HG02943 (cell line): Measurements from ENCODE around the gene TANC2.
"Not testable (repeated sequence)": the region's sequence is repeated elsewhere in the genome, so short reads cannot be mapped to it uniquely, and the experiment has no call there.

Experiments
- ATAC-seq: cut with Tn5 transposase; IDR thresholded peaks from one replicate; pipeline ENCODE4 v1.9.1; 2021; ENCODE audit warnings: mild to moderate bottlenecking, low read depth, moderate library complexity; ENCODE audit not compliant: unreplicated experiment

The TANC2 gene

DNA sequence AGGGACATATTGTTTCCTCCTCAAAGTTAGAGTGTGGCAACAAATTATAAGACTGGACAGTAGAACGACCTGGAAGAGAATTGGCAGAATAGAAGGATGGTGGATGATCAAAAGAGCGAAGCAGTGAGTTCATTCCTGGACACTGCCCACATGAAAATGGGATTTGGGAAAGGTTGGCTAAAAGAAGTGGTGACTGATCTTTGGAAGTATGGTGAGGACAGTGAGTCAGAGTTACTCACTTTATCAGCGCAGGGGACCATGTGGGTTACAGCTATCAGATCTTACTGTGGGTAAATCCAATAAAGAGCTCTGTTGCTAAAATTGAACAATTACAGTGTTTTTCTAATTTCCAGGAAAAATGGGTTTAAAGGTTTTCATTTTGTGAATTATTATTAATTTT, 2.7 kb upstream of the TANC2 start:
- no peak for ATAC-seq

DNA sequence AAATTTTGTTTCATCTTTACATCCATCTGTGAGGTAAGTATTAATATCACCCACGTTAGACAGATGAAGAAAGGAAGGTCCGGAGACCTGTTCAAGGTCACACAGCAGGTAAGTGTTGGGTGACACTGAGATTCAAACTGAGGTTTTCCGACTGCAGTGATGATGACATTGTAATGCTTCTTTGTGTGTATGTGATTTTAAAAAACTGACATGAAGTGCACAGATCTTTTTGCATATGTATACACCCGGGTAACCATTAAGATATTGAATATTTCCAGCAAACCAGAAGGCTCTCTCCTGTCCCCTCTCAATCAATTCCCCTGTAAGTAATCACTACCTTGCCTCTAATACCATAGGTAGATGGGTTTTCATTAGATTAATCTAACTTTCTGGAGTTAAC, 1.5 kb upstream of the TANC2 start:
- no peak for ATAC-seq

DNA sequence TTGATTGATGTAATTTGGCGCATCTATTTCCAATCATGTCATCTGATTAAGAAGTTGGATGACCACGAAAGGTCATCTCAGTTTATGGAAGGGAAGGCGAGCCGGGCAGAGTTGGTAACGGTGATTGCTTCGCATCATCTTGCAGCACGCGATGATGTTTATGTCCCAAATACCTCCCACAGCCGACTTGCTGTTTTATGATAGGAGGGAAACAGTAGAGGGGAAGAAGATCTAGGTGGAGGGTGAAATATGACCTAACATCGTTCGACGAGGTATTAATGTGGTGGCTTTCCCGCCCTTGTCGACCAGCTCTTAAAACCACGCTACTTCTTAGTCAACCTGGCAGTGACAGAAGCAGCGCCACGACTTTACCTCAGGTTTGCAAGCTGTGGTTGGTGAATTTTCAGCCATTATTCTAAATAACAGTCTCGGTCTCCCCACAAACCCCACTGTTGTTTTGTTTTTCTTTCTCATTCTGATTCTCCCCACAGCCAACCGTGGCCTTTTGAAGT, 805 bp upstream of the TANC2 start:
- ATAC-seq: no peak

DNA sequence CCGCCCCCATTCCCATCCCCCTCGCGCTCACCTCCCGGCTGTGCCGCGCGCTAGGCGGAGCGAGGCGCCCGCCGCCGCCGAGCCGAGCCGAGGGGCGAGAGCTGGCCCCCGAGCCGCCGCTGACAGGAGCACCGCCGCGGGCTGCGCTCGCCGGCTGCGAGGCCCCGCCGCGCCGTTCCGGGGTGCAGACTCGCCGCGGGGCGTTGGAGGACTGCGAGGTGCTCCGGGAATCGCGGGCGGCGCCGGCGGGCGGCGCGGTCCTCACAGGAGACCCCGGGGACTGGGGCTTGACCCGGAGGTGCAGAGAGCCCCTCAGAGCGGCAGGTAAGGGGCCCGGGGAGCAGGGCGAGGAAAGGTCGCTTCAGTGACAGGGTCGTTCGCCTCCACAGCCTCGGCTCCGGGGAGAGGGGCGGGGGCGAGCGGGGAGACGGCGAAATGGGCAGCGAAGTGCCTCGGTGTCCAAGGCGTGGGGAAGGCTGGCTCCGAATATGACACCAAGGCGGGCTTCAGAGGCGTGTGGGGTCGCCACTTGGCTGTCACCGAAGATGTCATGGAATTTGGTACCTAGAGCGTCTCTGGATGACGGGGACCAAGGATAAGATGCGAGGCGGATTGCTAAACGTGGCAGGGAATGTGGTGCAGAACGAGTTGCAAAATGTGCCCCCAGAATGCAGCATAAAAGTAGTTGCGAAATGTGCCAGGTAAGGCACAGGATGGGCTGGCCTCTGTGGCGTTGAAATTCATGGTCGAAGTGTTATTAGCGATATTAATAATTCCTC, 580 bp downstream of the TANC2 start:
- ATAC-seq: peak; percentile 7

DNA sequence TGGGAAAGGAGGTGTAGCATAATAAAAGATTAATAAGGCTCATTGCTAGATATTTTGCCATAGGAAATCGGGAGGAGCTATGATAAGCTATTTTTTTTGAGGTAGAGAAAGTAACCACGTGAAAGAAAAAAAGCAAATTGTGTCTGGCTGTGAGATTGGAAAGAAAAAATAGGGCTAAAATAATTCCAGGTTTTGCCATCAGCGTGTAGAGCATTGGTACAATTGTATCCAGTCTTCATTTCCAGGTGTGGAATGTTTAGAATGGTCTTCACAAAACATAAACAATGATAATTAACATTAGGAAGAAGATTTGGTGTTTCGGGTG, 1.1 kb downstream of the TANC2 start:
- ATAC-seq: no peak

DNA sequence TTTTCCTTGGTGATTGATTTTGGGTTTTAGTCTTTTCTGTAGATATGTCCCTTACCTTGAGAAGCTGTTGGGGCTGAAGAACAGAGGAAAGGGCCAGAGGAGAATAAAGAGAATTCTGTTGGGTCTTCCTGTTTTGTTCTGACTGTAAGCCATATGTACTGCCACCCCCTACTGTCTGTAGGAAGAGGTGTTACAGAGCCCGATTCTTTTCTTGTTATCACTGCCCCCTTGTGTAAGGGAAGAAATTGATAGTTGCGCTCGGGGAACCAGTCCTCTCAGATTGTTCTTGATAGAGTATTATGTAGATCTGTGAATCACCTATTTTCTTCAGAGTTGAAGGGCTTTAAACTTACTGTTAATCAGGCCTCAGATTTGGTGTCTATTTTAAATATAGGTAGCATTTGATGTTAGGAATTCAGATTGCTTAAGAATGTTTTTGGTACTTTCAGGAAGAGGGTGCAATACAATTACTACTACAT, 2.4 kb downstream of the TANC2 start:
- ATAC-seq: peak; percentile 73

DNA sequence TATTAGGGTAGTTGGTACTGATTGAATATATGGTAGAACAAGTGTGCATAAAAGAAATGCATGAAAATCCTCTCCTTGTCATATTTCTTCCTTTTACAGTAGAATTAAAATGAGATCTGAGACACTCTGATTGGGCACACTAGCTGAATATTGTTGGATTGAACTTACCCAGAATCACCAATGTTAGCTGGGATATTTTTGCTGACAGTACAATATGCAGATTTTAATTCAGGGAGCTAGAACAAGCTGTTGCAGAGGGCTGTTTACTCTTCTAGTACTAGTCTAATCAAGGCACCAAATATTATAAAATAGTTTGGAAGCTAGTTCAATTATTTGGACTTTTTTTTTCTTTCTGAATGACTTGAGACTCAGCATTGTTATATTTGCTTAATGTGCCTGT, 4.6 kb downstream of the TANC2 start:
- no peak for ATAC-seq

DNA sequence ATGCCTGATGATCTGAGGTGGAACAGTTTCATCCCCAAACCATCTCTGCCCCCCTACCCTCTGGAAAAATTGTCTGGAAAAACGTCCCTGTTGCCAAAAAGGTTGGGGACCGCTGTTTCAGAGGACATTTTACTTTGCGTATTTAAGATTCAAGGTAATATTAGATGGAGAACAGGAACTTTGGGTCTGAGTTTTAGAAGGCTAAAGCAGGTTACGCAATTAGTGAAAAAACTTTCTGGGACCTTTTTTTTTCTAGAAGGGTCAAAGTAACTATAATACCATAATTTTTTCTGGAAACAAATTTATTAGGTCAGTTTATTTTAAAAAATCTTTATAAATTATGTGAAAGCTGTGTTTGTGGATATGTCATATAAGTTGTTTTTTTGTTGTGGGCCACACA, 5.8 kb downstream of the TANC2 start:
- ATAC-seq: no peak

DNA sequence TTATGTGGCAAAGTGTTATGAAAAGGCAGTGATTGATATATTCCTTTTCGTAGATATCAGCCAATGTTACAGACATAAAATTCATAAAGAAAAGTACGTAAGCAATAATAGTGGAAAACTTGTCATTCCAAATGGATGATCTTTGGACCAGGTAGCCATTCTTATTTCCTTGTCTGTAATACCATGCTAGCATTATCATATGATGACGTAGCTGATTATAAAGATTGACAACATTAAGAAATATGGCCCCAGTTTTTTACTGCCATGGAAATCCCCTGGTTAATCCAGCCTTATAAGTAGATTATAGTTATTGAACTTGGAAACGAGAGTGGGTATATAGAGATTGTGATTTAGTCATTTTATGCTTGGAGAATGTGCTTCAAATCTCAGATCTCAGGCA, 8.8 kb downstream of the TANC2 start:
- ATAC-seq: no peak

DNA sequence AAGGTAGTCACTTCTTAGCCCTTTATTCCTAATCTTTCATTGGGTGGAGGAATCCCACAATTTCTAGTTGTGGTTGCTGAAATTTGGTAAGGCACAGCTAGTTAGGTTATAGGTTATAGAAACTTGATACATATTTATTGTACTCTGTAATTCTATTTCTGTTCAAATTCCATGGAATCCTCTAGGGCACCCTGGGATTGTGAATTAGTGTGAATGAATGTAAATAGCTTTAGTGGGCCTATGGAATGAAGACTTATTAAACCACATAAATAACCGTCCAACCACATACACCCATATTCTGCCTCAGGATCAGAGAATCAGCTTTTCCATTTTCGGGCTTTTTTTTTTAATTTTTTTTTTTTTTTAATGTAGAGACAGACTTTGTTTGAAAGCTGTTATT, 9.2 kb downstream of the TANC2 start:
- ATAC-seq: no peak

DNA sequence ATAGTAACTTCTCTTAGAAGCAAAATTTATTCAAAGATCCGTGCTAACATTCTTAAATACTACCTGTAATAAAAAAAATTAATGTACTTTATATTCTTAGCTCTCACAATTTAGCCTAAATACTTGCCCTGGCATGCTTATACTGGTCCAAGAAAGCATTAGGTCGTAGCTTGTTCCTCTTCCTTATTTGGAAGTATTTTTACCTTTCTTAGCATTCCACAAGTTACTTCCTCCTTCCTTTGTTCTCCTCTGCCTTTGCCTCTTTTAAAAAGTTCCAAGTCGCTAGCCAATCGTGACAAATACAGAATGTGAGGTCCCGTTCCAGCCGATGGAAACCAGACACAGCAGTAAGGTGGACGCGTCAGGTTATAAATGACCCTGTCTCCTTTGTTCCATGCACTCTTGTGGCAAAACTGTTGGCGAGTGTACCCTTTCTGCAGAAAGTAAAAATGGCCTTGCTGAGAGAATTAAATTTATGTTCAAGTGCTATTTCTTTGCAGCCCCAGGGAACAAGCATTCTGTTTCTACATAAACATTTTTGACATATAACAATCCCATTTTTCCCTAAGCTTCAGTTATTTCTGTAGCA, 10.7 kb downstream of the TANC2 start:
- not testable (repeated sequence) for ATAC-seq

DNA sequence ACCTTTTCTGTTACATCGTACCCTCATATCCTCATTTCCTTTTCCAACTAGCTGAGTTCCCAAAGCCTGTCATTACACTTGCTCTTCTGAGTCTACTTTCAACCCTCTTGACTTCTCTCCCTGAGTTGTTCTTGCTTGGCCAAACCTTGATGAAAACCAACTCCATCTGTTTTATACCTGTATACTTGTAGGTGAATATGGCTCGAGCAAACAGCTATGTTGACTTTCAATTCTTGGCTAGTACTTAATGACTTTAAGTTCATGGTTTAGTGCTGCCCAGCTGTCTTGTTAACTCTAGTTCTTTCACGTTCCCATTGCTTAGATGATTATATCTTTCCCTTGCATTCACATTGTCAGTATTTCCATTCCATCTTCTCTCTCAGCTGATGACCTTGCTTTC, 14.8 kb downstream of the TANC2 start:
- no peak for ATAC-seq

DNA sequence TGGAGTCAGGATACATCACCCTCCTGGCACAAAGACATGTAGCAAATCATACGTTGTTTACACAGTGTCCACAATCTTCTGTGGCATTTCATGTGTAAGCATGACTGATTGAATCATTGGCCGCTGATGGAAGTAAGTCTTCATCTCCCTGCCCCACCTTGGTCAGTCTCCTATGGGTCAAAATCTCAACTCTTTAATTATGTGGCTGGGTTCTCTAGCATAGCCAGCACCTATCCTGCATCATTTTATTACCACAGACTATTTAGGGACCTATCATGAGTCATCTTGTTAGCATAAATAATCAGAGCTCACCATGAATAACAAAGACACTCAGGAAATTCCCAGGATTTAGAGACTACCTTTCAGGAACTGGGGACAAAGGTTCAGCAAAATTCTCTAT, 15.9 kb downstream of the TANC2 start:
- no peak for ATAC-seq

DNA sequence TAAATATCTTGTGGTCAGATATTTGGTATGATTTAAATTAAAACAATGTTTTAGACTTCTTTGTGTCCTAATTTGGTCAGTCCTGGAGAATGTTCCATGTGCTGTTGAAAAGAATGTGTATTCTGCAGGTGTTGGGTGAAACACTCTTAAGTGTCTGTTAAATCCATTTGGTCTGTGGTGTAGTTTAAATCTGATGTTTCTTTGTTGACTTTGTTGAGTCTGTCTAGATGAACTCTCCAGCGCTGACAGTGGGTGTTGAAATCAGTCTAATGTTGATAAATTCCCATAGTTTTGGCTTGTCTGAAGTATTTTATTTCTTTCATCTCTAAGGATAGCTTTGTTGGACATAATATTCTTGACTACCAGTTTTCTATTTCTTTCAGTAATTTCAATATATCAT, 18.8 kb downstream of the TANC2 start:
- no peak for ATAC-seq

DNA sequence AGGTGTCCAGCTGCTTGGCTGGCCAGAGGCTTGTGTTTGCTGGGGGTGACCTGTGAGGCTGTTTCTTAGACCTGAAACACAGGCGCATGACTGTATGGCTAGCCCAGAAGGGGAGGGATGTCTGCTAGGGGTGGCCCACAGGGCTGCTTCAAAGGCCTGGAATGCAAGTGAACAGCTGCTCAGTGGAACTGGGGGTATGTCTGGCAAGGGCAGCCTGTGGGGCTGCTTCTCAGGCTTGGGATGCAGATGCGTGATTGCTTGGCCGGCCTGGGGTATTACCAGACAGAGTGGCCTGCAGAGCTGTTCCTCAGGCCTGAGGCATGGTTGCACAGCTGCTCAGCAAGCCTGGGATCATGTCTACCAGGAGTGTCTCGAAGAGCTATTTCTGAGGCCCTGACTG, 20.5 kb downstream of the TANC2 start:
- ATAC-seq: no peak

DNA sequence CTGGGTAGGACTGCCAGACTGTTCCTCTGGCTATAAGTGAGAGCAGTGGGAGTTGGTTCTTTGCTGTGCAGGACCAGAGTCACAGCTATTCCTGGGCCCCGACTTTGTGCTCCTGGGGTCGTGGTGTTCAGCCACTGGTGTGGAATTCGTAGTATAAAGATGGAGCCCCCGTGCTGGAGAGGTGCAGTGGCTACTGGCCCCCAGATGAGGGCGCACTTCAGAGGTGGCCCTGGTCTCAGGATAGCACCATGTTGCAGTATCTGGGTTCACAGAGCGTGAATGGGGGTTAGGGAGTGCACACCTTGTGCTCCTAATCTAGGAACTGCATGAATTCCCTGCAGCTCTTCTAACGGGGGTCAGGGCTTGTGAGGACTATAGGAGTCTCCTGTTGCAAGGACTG, 21.1 kb downstream of the TANC2 start:
- no peak for ATAC-seq

DNA sequence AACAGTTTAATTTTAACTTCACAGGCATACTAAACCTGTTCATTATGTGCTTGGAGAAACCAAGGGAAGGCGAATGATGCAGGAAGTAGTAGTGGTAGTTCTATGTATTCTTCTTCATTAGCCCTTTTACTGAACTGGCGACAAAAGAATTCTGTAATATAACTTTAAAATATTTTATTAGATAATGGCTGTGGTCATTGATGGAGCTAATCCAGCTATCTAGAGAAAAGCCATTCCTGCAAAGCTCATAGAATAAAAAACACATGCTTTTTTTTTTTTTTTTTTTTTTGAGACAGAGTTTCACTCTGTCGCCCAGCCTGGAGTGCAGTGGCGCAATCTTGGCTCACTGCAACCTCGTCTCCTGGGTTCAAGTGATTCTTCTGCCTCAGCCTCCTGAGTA, 23.5 kb downstream of the TANC2 start:
- no peak for ATAC-seq

DNA sequence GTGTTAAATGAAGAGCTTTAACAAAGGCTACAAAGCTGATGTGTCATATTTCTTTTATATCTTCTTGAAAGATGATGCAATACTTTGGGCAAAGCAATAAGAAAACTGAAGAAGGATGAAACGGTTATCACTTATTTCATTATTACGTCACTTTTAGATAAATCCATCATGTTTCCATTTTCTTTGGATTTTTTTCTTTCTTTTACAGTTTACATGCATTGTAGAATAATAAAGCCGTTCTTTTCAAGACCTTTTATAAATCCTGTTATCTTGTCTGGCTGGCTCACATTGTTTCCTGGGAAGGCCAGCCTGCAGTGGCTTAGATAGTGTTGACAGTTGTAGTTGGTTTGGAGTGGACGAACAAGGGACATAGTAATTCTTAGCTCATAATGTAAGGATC, 28.9 kb downstream of the TANC2 start:
- no peak for ATAC-seq

DNA sequence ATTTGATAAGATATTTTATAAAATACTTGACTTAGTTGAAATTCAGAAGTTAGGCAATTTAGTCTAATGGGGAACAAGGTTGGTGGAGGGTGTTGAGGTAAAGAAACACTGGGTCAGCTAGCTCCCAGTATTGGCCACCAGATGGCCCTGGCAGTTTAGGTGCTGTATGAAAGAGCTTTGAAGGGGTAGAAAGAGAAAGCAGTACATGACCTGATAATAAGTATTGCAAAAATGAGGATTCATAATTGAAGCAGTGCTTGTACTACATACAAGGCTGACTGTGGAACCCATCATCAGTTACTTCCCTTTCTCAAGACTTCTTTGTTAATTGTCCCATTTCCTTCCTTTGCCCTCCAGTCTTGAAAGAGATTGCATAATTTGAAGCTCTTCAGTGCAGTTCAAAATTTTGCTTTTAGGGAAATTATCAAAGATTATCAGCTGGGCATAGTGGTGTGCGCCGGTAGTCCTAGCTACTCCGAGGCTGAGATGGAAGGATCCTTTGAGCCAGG, 29.4 kb downstream of the TANC2 start:
- no peak for ATAC-seq

DNA sequence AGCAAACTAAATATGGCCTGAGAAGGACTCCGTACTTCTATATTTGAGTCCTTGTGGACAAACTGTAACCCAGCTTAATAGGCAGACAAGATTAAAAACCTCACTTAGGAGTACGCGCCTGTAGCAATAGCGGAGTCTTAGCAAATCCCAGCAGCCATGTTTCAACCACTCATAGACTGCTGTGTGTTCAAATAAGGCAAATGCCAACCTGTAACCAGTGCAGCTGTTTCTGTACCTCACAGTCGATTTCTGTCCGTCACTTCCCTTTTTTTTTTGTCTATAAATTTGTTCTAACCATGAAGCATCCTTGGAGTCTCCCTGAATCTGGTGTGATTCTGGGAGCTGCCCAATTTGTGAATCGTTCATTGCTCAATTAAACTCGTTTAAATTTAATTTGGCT, 30.2 kb downstream of the TANC2 start:
- no peak for ATAC-seq

DNA sequence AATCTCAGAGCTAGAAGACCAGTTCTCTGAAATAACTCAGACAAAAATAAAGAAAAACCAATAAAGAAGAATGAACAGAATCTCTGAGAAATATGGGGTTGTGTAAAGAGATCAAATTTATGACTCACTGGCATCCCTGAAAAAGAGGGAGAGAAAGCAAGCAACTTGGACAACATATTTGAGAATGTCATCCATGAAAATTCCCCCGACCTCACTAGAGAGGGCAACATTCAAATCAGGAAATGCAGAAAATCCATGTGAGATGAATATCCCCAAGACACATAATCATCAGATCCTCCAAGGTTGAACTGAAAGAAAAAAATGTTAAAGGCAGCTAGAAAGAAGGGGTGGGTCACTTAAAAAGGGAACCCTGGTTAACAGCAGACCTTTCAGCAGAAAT, 32.1 kb downstream of the TANC2 start:
- ATAC-seq: no peak
